GM19397 (cell line): Measurements from ENCODE around the gene ELP1.
"Not testable (repeated sequence)": the region's sequence is repeated elsewhere in the genome, so short reads cannot be mapped to it uniquely, and the experiment has no call there.

Experiments used
- ATAC-seq: cut with Tn5 transposase; IDR thresholded peaks from one replicate; pipeline ENCODE4 v1.9.1; 2021; ENCODE audit warnings: mild to moderate bottlenecking, moderate library complexity; ENCODE audit not compliant: unreplicated experiment

Gene ELP1

DNA sequence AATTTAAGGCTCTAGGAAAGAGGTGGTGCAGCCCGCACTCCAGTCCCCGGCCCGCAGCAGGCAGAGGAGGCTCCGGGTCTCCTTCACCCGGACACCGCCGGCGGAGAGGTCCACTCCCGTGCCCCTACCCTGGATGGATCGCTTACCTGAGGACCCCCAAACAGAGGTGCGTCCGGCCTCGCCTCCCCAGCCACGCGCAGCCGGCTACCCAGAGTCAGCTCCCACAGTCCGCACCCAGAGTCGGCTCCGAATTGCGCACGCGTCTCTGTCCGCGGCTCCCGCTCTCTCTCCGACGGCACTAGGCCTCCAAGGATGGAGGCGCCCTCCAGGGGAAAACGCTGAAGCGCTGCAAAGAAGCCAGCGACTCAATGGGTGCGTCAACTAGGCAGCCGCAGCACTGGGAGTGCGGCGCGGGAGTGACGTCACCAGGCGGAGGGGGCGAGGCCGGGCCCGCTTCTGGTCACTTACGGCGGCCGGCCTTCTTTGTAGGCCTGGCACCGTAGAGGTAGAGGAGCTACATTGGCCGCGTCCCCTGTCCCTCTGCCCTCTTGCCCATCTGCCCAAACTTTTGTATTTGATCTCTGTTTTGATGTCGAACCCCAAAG, at the start of gene ELP1:
TSS of gene ELP1 (minus strand) at position 407 of the 605 bp plus-strand sequence. CDS start 2,978 bp downstream, outside the sequence.
- peak; percentile 87 for ATAC-seq

- ATAC-seq = no peak
Measured at GRCh38 chr9:108980893-108981292, 47.0 kb upstream of the ELP1 start.

GRCh38 chr9:108978205-108978604, 44.3 kb upstream of the ELP1 start:
- ATAC-seq = no peak

- ATAC-seq = no peak
Measured at GRCh38 chr9:108973895-108974294, 40.0 kb upstream of the ELP1 start.

DNA sequence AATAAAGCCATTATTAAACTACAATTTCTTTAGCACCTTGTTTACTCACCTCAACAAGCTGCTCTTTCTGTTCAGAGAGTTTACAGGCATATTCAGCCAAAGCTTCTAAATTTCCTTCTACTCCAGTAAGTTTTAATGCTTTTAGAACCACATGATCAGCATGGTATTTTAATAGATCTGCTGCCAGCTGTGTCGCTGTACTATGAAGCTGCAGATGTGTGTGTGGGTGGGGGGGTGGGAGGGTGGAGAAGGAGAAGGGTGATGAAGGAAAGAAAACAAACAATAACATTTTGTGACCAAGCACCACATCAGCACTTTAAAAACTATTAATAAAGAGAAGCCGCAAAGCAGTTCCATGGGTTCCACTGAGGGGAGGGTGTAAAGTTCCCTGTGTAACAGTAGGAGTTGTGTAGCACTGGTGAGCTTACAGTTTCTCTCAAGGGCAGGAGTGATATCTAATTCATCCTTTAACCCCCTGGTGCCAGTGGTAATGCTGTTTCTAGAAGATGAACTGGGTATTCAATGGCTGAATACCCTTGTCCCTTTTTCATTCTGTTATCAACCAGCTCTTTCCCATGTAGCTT, 38.8 kb upstream of the ELP1 start:
- no peak for ATAC-seq

DNA sequence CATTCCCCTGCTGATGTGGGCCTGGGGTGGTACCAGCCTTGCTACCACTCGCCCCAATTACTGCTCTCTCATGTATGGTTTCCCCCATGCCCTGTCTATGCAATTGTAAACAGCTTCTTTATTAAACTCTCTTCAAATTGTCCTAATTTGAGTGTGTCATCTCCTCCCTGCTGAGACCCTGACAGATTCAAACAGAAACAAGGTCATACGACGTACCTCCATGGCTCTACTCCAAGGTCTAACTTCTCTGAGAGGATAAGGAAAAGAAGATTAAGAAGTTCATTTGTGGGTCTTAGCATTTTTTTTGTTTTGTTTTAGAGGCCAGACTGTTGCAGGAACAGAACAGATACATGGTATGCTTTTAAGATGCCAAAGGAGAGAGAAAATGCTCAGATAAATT, 38.3 kb upstream of the ELP1 start:
- no peak for ATAC-seq

- ATAC-seq = not testable (repeated sequence)
Measured at GRCh38 chr9:108971392-108971791, 37.5 kb upstream of the ELP1 start.

- ATAC-seq = no peak
Measured at GRCh38 chr9:108967916-108968315, 34.0 kb upstream of the ELP1 start.

DNA sequence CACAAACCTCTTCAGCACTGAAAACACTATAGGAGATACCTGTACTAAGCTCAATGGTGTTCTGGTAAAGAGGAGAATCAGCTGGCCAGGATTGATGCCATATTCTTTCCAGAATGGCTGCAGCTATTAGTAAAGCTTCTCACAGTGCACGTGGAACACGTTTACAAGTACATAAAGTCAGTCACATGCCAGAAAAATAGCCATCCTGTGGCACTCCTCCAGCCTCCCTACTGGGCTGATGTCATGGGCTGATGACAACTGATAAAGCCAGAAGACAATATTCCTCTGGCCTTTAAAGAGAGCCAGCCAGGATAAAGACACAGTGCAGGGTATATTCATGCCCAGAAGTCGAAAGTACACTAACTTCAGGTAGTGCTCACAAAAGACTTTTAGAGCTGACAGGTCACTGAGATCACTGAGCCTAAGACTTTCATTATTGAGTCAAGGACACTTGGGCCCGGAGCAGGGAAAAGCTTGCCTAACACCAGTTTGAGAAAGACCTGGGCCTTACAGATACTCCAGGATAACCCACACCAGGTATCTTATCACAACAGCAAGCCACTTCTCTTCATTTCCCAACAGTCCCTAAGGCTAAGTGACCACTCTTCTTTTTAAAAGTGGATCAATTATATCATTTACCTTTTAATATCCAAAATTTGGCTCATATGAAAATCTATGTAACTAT, 29.7 kb upstream of the ELP1 start:
- no peak for ATAC-seq

DNA sequence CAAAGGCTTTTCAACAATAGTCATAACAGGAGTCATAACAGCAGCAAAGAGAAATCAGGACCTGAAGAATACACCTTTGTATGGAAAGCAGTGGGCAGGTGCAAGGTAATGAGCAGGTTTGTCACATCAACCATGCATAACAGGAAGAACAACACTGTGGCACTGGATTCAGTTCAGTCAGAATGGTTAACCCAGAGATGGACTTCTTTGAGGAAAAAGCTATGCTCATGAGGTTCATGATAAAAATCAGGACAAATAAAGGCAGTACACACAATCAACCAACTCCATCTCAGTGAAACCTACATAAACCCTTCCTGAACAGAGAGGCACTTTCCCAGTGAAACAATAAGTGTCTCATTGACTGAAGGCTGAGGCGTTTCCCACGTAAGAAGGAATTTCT, 27.2 kb upstream of the ELP1 start:
- ATAC-seq = no peak

DNA sequence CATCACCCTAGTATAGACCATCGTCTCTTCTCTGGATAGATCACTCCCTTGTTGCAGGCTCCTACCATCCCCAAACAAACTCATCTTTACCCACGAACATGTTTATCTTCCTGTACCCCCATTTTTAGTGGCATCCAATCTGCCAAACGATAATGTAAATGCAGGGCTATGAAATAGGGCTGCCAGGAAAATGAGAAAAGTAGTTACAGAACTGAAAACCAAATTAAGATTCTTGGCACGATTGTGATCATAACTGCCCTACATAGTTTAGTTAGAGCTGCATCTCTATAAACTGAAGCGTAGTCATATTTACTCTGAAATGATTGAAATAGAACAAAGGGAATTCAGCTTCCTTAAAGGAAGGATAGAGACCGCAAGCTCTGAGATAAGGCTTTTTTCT, 26.4 kb upstream of the ELP1 start:
- ATAC-seq = no peak

DNA sequence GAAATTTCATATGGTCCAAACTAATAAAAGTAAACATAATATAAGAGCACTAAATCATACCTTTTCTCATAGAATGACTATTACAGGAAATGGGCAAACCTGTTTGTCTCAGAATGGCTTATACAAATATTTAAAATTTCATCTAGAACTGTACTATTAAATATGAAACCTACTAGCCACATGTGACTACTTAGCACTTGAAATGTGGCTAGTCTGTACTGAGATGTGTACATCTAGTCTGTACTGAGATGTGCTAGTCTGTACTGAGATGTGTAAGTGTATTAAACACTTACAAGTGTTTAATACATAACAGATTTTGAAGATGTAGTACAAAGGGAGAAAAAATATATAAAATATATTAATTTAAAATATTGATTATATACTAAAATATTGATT, 22.7 kb upstream of the ELP1 start:
- ATAC-seq = no peak

GRCh38 chr9:108956022-108956630, 22.2 kb upstream of the ELP1 start:
- ATAC-seq = no peak

DNA sequence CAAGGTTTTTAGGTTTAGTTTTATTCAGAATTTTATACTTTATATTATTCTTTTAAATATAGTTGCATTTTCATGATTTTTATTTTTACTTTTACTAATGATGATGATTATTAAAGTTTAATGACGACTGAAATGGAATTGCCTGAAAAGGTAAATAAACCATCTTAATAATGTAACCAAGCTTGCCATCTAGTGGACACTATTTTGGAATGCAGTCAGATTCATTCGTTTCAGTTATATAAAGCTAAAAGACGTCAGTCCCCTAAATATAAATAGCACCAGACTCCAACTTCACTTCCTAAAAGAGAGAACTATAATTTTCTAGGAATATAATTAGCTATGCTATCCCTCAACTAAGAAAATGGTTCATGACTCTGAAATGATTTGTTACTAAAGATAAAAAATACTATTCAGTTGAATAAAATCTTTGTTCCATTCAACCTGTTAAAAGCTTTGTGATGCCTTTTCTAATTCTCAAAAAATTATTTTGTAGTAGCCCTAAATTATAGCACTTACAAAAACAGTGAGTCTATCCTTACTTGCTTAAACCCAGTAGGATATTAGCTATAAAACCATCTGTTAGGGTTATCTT, 20.2 kb upstream of the ELP1 start:
- ATAC-seq = no peak

- no peak for ATAC-seq
Measured at GRCh38 chr9:108951578-108951977, 17.7 kb upstream of the ELP1 start.

GRCh38 chr9:108950168-108950567, 16.2 kb upstream of the ELP1 start:
- ATAC-seq = no peak

DNA sequence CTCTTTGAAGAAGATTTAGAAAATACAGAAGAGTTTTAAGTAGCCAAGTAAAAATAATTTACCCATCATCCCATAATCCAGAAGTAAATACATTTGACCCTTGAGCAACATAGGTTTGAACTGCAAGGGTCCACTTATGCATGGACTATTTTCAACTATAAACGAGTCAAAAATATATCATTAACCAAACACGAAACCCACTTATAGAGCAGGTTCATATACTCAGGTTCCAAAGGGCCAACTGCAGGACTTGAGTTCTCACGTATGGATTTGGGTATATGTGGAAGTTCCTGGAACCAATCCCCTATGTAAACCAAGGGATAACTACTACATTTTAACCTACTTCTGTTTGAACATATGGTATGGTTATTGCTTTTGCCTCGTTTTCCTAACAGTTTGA, 6.1 kb upstream of the ELP1 start:
- ATAC-seq = no peak

DNA sequence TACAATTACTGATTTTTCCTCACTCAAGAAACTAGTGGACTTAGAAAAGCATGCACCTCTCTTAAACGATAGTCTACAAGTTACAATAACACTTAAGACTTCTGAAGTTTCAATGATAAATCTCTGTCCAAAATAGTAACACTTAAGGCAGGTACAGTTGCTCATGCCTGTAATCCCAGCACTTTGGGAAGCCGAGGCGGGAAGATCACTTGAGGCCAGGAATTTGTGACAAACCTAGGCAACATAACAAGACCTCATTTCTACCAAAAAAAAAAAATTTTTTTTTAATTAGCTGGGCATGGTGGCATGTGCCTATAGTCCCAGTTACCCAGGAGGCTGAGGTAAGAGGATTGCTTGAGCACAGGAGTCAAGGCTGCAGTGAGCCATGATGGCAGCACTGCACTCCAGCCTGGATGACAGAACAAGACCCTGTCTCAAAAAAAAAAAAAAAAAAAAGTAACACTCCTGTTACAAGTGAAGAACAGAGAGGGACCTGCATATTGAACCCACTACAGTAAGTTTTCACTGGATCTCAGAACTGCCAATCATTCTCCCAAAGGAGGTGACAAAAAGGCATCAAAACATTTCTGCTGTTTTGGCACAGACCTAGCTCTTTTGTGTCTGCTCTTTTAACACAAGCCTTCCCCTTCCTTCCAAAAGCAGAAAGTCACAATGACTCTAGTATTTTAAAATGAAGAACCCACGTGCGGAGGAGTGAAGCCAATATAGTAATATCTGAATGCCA, 3.8 kb upstream of the ELP1 start:
- ATAC-seq = no peak

DNA sequence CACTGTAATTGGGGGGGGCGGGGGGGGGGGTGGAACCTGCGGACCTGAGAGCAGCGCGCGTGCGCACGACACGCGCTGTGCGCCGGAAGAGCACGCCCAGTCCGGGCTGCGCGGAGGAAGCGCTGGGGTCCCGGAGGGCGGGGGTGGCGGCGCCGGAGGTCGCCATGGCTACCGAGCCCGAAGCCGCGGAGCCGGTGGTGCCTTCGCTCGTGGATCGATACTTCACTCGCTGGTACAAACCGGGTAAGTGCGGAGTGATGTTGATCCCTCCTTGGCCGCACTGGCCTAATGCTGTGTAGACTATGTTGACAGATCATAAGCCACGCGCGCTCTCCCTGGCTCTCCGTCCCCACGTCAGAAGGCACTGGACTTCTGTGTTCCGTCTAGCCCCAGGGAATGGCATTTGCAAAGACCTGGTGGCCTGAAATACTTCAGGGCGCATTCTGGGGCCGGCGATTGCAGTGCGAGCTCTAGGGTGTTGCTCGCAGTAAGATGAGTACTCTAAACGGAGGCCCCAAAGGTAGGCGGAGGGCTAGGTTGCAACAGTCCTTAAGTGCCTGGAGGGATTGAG, 484 bp upstream of the ELP1 start, which contains the start of gene ABITRAM:
TSS of gene ABITRAM (plus strand) at position 78 of the 571 bp plus-strand sequence. CDS start at position 165, 87 bp downstream.
- ATAC-seq = peak; percentile 89

GRCh38 chr9:108933231-108933717, 650 bp downstream of the ELP1 start:
- ATAC-seq = no peak
